ENCODE results near the gene KDM1A.

DNA sequence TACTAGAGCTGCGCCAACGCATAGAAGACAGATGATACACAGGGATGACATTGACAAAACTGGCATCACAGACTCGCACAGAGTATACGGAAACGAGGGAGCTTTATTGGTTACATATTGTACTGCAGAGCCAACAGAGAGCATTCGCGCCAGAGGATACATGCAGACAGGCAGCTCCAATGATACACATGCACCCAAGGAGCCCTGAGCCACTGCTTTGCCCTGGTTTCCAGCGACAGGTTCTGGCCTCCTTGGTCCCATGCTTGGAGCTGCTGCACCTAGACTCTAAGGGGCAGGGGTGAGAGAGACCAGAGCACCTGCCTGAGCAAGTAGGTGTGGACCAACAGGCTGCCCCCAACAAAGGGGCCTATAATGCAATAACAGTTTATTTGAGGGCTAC lies 65.6 kb downstream of the KDM1A start:
- TF ChIP-seq, protein P1, sequence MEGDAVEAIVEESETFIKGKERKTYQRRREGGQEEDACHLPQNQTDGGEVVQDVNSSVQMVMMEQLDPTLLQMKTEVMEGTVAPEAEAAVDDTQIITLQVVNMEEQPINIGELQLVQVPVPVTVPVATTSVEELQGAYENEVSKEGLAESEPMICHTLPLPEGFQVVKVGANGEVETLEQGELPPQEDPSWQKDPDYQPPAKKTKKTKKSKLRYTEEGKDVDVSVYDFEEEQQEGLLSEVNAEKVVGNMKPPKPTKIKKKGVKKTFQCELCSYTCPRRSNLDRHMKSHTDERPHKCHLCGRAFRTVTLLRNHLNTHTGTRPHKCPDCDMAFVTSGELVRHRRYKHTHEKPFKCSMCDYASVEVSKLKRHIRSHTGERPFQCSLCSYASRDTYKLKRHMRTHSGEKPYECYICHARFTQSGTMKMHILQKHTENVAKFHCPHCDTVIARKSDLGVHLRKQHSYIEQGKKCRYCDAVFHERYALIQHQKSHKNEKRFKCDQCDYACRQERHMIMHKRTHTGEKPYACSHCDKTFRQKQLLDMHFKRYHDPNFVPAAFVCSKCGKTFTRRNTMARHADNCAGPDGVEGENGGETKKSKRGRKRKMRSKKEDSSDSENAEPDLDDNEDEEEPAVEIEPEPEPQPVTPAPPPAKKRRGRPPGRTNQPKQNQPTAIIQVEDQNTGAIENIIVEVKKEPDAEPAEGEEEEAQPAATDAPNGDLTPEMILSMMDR (IDR thresholded peaks at IDR 0.05 in 2 of 3, conservative IDR thresholded peaks at IDR 0.05 in 1 of 3; ENCODE audit: borderline replicate concordance in 1 of 3, insufficient read depth in 1 of 3, low read depth in 2 of 3, low read length in 2 of 3): no peak
- TF ChIP-seq EZH2phosphoT487 (IDR thresholded peaks at IDR 0.05; ENCODE audit: borderline replicate concordance): no peak
- TF ChIP-seq EGR1 (IDR thresholded peaks at IDR 0.05; ENCODE audit: low read depth): no peak
- TF ChIP-seq POLR2AphosphoS5 (IDR thresholded peaks at IDR 0.05; ENCODE audit: low read depth, low read length): no peak; the same call in 1 of the 2 replicates
- TF ChIP-seq JUND (IDR thresholded peaks at IDR 0.05): no peak
- no peak for TF ChIP-seq SIN3A (IDR thresholded peaks at IDR 0.05; ENCODE audit: low read depth)
